ENCODE measurements around the gene ZNF777.

The ZNF777 gene

GRCh38 chr7:149431486-149432120 is 29.3 kb downstream of the ZNF777 start:
- Histone ChIP-seq H3K36me3 (ENCODE audit: control insufficient read depth, low read length) (peaks cover 32% of the 10 kb centered on the region), H3K9me3 (ENCODE audit: control insufficient read depth, insufficient read depth, low read length) (no peaks in the 10 kb centered on the region), H3F3A (ENCODE audit: control insufficient read depth, insufficient read depth) (no peaks in the 10 kb centered on the region)

GRCh38 chr7:149430192-149430591 is 30.7 kb downstream of the ZNF777 start:
- Histone ChIP-seq H3K27me3 (ENCODE audit: control insufficient read depth, low read length) (no peaks in the 10 kb centered on the region), H3K4me2 (ENCODE audit: low read length) (no peak overlapping the region), H3K27ac (ENCODE audit: low read depth, low read length) (no peak overlapping the region), H3K36me3 (ENCODE audit: control insufficient read depth, low read length) (peaks cover 22% of the 10 kb centered on the region), H3K9me2 (replicated peaks; ENCODE audit: control insufficient read depth, low read length) (no peaks in the 10 kb centered on the region), H3F3A (ENCODE audit: control insufficient read depth, insufficient read depth) (no peaks in the 10 kb centered on the region), H3K9me3 (ENCODE audit: control insufficient read depth, insufficient read depth, low read length) (no peaks in the 10 kb centered on the region), H3K4me1 (ENCODE audit: control insufficient read depth, low read length) (no peaks in the 10 kb centered on the region), H3K4me3 (ENCODE audit: low read length) (no peak overlapping the region), H3K79me2 (ENCODE audit: control insufficient read depth, low read length) (no peaks in the 10 kb centered on the region), H4K20me1 (ENCODE audit: control insufficient read depth, insufficient read depth, low read depth, low read length) (no peaks in the 10 kb centered on the region)
- TF ChIP-seq EZH2phosphoT487 (IDR thresholded peaks at IDR 0.05; ENCODE audit: borderline replicate concordance, low read length) (no peak), CTCF (IDR thresholded peaks at IDR 0.05; ENCODE audit: low read depth, low read length, poor library complexity, severe bottlenecking) (no peak)

More at GRCh38 chr7:149431486-149432120, 29.3 kb downstream of the ZNF777 start:
- Histone ChIP-seq H3K79me2 (ENCODE audit: control insufficient read depth, low read length) (no peaks in the 10 kb centered on the region), H4K20me1 (ENCODE audit: control insufficient read depth, insufficient read depth, low read depth, low read length) (no peaks in the 10 kb centered on the region), H3K27me3 (ENCODE audit: control insufficient read depth, low read length) (no peaks in the 10 kb centered on the region), H3K9me2 (replicated peaks; ENCODE audit: control insufficient read depth, low read length) (no peaks in the 10 kb centered on the region), H3K4me3 (ENCODE audit: low read length) (no peak overlapping the region), H3K4me2 (ENCODE audit: low read length) (no peak overlapping the region), H3K4me1 (ENCODE audit: control insufficient read depth, low read length) (no peaks in the 10 kb centered on the region), H3K27ac (ENCODE audit: low read depth, low read length) (no peak overlapping the region)
- TF ChIP-seq CTCF (IDR thresholded peaks at IDR 0.05; ENCODE audit: low read depth, low read length, poor library complexity, severe bottlenecking) (no peak), EZH2phosphoT487 (IDR thresholded peaks at IDR 0.05; ENCODE audit: borderline replicate concordance, low read length) (no peak)

- Histone ChIP-seq H3K27me3 (ENCODE audit: control insufficient read depth, low read length) (peaks cover 6% of the 10 kb centered on the region), H3K27ac (ENCODE audit: low read depth, low read length) (no peak overlapping the region), H3K79me2 (ENCODE audit: control insufficient read depth, low read length) (no peaks in the 10 kb centered on the region), H3K4me1 (ENCODE audit: control insufficient read depth, low read length) (peaks cover 3% of the 10 kb centered on the region), H3F3A (ENCODE audit: control insufficient read depth, insufficient read depth) (peaks cover 9% of the 10 kb centered on the region), H3K9me3 (ENCODE audit: control insufficient read depth, insufficient read depth, low read length) (no peaks in the 10 kb centered on the region), H3K36me3 (ENCODE audit: control insufficient read depth, low read length) (peaks cover 15% of the 10 kb centered on the region), H4K20me1 (ENCODE audit: control insufficient read depth, insufficient read depth, low read depth, low read length) (no peaks in the 10 kb centered on the region), H3K4me3 (ENCODE audit: low read length) (no peak overlapping the region), H3K9me2 (replicated peaks; ENCODE audit: control insufficient read depth, low read length) (no peaks in the 10 kb centered on the region), H3K4me2 (ENCODE audit: low read length) (no peak overlapping the region)
- no peak for TF ChIP-seq CTCF (IDR thresholded peaks at IDR 0.05; ENCODE audit: low read depth, low read length, poor library complexity, severe bottlenecking)
- no peak for TF ChIP-seq EZH2phosphoT487 (IDR thresholded peaks at IDR 0.05; ENCODE audit: borderline replicate concordance, low read length)
Measured at GRCh38 chr7:149427893-149428292, 33.0 kb downstream of the ZNF777 start.

Data from DOHH2 (cell line).